HUES6 (cell line): Measurements from ENCODE around the gene SMYD3.

Source experiments
- H3K27ac ChIP-seq: 2 replicates; pipeline ENCODE4 v1.7.0; 2013; ENCODE audit warnings: low read depth, mild to moderate bottlenecking, low read length, inconsistent platforms
- H3K27me3 ChIP-seq: 2 replicates; pipeline ENCODE4 v1.6.1; 2013; ENCODE audit warnings: low read length; ENCODE audit not compliant: control insufficient read depth, insufficient read depth
- H3K36me3 ChIP-seq: 2 replicates; pipeline ENCODE4 v1.6.1; 2013; ENCODE audit warnings: low read length; ENCODE audit not compliant: control insufficient read depth, insufficient read depth
- H3K4me1 ChIP-seq: 2 replicates; pipeline ENCODE4 v1.6.1; 2013; ENCODE audit warnings: low read length; ENCODE audit not compliant: control insufficient read depth, insufficient read depth
- H3K4me3 ChIP-seq: 2 replicates; pipeline ENCODE4 v1.5.1; 2013; ENCODE audit warnings: low read depth, low read length
- H3K9ac ChIP-seq: one replicate; pipeline ENCODE4 v1.6.1; 2013; ENCODE audit warnings: mild to moderate bottlenecking, low read length
- H3K9me3 ChIP-seq: 2 replicates; pipeline ENCODE4 v1.6.1; 2013; ENCODE audit warnings: low read depth, low read length; ENCODE audit not compliant: control insufficient read depth, insufficient read depth

SMYD3 gene

DNA sequence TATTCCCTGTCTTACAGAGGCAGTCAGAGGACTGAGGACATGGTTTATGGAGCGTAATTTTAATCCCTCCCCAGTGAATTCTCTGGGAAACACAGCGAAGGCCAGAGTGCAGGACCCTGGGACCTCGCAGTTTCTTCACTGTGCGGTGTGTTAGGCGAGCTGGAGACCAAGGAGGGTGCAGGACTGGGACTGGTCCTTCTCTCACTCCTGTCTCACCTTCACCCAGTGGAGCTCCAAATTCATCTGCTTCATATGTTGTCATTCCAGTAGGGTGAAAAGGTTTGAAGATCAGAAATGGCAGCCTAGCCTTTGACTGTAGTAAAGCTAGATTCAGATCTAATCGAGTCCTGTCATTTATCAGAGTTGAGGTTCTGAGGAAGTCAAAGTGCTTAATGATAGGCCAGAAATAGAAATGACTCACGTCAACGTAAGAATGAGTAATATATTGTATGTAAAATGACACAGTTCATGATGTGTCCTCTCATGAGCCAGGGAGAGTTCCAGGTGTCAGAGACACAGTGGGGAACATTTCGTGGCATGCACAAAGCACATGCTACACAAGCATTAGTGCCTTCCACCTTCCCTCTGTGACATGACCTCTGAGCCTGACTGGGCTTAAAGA, 647.5 kb downstream of the SMYD3 start:
- H3K9me3 ChIP-seq: no peaks in the 10 kb centered on the region
- H3K36me3 ChIP-seq: no peaks in the 10 kb centered on the region
- H3K4me3 ChIP-seq: no peak overlapping the region
- H3K4me1 ChIP-seq: peaks cover 15% of the 10 kb centered on the region; the same call in 1 of the 2 replicates
- no peaks in the 10 kb centered on the region for H3K27me3 ChIP-seq
- H3K27ac ChIP-seq: no peak overlapping the region
- no peak overlapping the region for H3K9ac ChIP-seq

DNA sequence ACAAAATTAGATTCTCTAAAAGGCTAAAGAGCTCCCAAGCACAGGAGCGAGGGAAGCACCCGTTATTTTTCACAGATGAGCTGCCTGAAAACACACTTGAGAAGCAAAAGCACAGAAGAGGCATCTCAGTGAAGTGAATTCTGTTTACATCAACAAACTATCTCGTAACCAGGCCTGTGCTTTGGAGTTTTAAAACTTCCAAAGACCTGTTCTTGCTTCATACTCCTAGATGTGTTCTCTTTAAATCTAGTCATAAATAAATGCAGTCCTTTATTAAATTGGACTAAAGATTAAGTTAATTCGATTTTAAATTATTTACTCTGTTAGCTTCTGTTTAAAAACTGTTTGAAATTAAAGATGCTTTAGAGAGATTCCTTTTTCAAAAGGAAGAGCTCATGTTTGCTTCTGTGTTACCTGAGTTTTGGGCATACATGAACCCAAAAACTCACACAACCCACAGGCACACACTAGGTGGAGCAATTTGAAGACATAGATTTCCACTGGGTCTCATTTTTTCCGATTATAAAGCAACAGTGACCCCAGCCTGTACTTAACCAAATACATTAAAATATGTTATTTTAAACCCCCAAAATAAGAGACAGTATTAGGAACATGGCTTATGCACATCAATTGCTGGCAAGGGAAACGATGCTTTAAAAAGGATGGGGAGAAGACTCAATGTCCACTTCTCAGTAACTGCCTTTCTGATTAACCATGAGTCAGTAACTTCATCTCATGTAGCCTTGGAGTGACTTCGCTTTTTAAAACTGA, 648.2 kb downstream of the SMYD3 start:
- no peaks in the 10 kb centered on the region for H3K9me3 ChIP-seq
- no peaks in the 10 kb centered on the region for H3K27me3 ChIP-seq
- no peak overlapping the region for H3K9ac ChIP-seq
- H3K4me3 ChIP-seq: no peak overlapping the region
- H3K36me3 ChIP-seq: no peaks in the 10 kb centered on the region
- peaks cover 15% of the 10 kb centered on the region; the same call in 1 of the 2 replicates for H3K4me1 ChIP-seq
- H3K27ac ChIP-seq: no peak overlapping the region

DNA sequence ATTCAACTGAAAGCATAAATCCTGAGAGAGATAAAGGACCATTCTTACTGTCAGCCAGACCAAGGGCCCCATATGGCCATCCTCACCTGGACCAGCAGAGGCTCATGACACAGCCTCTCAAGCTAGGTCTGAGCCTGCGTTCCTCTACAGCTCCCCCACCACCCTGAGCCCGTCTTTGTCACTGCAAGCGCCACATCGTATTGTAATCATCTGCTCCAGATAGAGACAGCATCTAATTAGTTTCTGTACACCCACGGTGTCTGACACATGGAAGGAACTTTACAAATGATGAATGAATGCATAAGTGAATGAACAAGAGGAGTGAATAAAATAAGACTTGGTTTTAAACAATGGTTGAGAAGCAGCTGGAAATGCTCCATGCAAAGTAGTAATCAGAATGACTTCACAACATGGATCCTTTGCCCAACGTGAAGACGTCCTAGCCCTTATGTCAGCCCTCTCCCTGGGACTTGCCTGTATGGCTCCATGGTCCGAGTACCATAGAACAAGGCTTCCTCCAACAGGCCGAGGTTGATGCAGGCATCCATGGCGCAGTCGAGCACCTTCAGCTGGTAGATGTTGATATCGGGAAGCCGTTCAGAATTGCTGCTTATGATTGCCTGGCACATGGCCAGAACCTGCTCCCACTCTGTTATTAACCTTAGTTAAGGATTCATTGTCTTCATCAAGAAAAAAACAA, 648.9 kb downstream of the SMYD3 start:
- peaks cover 15% of the 10 kb centered on the region; the same call in 1 of the 2 replicates for H3K4me1 ChIP-seq
- no peaks in the 10 kb centered on the region for H3K36me3 ChIP-seq
- H3K4me3 ChIP-seq: no peak overlapping the region
- no peak overlapping the region for H3K27ac ChIP-seq
- H3K9me3 ChIP-seq: no peaks in the 10 kb centered on the region
- no peaks in the 10 kb centered on the region for H3K27me3 ChIP-seq
- no peak overlapping the region for H3K9ac ChIP-seq

DNA sequence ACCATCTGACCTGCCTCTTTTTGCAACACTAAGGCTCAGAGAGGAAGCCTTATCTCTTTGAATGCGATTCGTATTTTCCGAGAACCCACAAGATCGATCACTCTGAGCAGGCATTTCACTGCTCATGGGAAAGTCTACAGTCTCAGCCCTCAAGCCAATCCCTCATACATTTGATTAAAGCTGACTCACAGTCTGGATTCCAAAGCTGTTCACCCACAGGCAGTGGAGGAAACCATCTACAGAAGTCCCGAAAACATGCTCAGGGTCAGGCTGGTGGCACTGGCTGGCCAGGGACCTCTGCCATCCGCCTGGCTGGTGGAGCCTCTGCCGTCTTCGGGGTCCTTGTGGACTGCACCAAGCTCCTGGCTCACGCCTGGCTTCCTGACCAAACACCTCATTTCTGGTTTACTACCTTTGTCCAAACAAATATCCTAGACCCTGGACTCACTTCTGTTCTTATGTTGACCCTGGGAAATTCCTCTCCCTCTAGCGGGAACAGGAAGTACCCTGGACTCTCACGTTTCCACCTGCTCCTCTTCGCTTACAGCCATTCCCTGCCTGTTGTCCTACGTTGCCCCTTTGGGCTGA, 650.0 kb downstream of the SMYD3 start:
- Histone ChIP-seq H3K4me3 (no peak overlapping the region), H3K27me3 (no peaks in the 10 kb centered on the region), H3K4me1 (peaks cover 15% of the 10 kb centered on the region; the same call in 1 of the 2 replicates), H3K36me3 (no peaks in the 10 kb centered on the region), H3K27ac (no peak overlapping the region), H3K9ac (no peak overlapping the region), H3K9me3 (no peaks in the 10 kb centered on the region)

DNA sequence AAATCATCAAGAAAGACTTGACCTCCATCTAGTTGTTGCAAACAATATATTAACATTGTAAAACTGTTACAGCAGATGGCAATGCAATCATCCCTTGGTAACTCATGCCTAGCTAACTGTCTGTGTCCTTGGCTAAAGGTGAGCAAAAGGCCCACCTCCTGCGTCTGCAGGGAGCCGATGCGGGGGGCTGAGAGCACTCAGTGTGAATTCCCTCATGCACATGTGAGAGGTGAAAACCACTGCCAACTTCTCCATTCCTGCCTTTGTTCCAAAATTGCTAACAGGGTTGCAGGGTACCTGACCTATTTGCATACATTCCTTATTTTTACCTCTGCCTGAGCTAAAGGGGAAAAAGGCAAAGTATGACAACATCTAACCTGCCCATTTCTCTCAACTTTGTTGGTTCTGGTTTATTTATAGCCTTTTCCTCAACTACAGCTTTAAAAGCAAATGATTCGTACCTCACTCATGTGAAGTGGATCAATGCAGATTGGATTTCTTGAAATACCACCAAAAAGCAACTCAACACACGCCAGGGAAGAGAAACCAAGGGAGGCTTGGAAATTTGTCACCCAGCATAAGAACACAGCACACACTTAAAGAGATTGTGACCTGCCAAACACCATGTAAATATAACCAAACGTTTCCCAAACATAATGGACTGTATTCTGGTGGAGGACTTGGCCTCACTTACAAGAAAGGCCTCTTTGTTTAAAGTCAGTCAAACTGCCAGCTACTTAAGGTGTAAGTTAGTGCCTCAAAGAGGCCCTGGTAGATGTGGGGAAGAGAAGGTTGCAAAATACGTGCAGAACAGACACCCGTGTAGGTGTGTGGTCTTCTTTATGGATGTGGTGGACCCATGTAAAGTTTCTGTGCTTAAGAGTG, 651.0 kb downstream of the SMYD3 start:
- no peaks in the 10 kb centered on the region for H3K36me3 ChIP-seq
- H3K4me3 ChIP-seq: no peak overlapping the region
- no peak overlapping the region for H3K27ac ChIP-seq
- peaks cover 15% of the 10 kb centered on the region; the same call in 1 of the 2 replicates for H3K4me1 ChIP-seq
- H3K9ac ChIP-seq: peak overlapping the region; percentile 13
- H3K9me3 ChIP-seq: no peaks in the 10 kb centered on the region
- no peaks in the 10 kb centered on the region for H3K27me3 ChIP-seq

DNA sequence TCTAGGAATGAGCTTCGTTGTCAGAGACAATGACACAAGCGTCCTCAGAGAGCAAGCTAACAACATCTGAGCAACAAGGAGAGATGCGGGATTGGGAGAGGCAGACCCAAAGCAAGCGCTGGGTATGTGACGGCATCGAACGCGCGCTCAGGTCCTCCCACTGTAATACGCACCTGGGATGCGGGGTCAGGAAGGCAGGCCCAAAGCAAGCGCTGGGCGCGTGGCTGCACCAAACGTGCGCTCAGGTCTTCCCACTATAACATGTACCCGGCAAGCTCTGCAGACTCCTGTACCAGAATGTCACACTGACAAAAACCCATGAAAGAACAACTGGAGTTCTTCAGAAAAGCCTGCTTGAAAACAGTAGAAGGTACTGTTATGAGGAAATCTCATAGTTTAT, 653.8 kb downstream of the SMYD3 start:
- Histone ChIP-seq H3K4me3 (no peak overlapping the region), H3K27me3 (no peaks in the 10 kb centered on the region), H3K36me3 (no peaks in the 10 kb centered on the region), H3K4me1 (peaks cover 15% of the 10 kb centered on the region; the same call in 1 of the 2 replicates), H3K9me3 (peaks cover 2% of the 10 kb centered on the region; the same call in 1 of the 2 replicates), H3K9ac (no peak overlapping the region), H3K27ac (no peak overlapping the region)

- Histone ChIP-seq H3K9me3 (peaks cover 7% of the 10 kb centered on the region), H3K36me3 (no peaks in the 10 kb centered on the region), H3K4me3 (no peak overlapping the region), H3K4me1 (peaks cover 2% of the 10 kb centered on the region; the same call in 1 of the 2 replicates), H3K27me3 (no peaks in the 10 kb centered on the region), H3K27ac (no peak overlapping the region), H3K9ac (no peak overlapping the region)
Observed at GRCh38 chr1:245843101-245843500, 664.0 kb downstream of the SMYD3 start.

DNA sequence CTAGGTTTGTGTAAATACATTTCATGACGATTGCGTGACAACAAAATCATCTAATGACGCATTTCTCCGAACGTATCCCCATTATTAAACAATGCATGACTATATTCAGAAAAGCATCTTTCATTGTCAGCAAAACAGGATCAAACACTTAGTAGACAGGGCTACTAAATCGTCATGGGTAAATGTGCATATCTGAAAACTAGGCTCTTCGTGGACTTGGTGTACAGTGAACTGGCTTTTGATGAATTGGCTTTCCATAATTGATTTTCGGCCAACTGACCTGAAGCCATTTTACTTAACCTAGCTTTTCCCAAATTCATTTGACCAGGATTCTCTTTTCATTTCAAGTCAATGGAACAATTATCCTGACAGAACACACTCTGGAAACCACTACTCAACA, 665.0 kb downstream of the SMYD3 start:
- H3K36me3 ChIP-seq: no peaks in the 10 kb centered on the region
- no peak overlapping the region for H3K4me3 ChIP-seq
- H3K4me1 ChIP-seq: peaks cover 10% of the 10 kb centered on the region; the same call in 1 of the 2 replicates
- no peaks in the 10 kb centered on the region for H3K27me3 ChIP-seq
- H3K9me3 ChIP-seq: no peaks in the 10 kb centered on the region
- no peak overlapping the region for H3K9ac ChIP-seq
- no peak overlapping the region for H3K27ac ChIP-seq

GRCh38 chr1:245840971-245841370, 666.1 kb downstream of the SMYD3 start:
- H3K27ac ChIP-seq: no peak overlapping the region
- no peaks in the 10 kb centered on the region for H3K9me3 ChIP-seq
- H3K27me3 ChIP-seq: no peaks in the 10 kb centered on the region

GRCh38 chr1:245837718-245838117, 669.4 kb downstream of the SMYD3 start:
- H3K27me3 ChIP-seq: no peaks in the 10 kb centered on the region
- H3K9me3 ChIP-seq: no peaks in the 10 kb centered on the region
- H3K4me1 ChIP-seq: peaks cover 10% of the 10 kb centered on the region; the same call in 1 of the 2 replicates
- no peak overlapping the region for H3K4me3 ChIP-seq
- H3K9ac ChIP-seq: no peak overlapping the region
- H3K36me3 ChIP-seq: no peaks in the 10 kb centered on the region
- no peak overlapping the region for H3K27ac ChIP-seq

More at GRCh38 chr1:245840971-245841370, 666.1 kb downstream of the SMYD3 start:
- Histone ChIP-seq H3K9ac (no peak overlapping the region), H3K4me3 (no peak overlapping the region), H3K36me3 (no peaks in the 10 kb centered on the region), H3K4me1 (peaks cover 10% of the 10 kb centered on the region; the same call in 1 of the 2 replicates)
